HG02798 (cell line): ENCODE measurements around the gene PIN1.

Source experiments
- ATAC-seq: cut with Tn5 transposase; IDR thresholded peaks from one replicate; pipeline ENCODE4 v1.9.1; 2021; ENCODE audit warnings: mild to moderate bottlenecking; ENCODE audit not compliant: unreplicated experiment, poor library complexity

Gene PIN1

GRCh38 chr19:9850235-9850959, 15.3 kb downstream of the PIN1 start:
- ATAC-seq: no peak

- ATAC-seq: no peak
These were observed 19.2 kb downstream of the PIN1 start for GRCh38 chr19:9854282-9854846.

GRCh38 chr19:9856609-9857008, 21.5 kb downstream of the PIN1 start:
- ATAC-seq: no peak

DNA sequence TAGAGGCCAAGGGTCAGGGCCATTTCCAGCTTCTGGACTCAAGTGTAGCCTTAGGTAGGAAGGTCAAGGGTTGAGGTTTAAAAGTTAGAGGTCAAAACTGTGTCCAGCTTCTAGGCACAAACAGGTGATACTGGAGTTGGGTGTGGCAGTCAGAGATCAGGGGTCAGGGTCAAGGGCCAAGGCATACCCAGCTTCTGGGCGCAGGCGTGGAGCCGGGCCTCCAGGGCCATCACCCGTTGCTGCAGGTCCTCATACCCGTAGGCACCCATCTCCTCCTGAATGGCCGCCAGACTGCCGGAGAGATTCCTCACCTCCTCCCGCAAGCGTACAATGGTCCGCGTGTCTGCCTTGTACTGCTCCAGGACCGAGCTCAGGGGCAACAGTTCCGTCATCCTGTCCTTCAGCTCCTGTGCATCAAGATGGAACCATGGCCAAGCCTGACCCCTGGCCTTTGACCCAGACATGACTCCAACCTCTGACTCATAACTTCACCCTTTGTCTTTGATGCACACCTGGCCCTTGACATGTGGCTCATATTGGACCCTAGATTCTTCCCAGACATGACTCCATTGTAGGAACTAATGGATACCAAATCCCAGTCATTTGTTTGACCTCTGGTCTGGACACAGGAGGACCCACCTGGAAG, 22.1 kb downstream of the PIN1 start:
- no peak for ATAC-seq

DNA sequence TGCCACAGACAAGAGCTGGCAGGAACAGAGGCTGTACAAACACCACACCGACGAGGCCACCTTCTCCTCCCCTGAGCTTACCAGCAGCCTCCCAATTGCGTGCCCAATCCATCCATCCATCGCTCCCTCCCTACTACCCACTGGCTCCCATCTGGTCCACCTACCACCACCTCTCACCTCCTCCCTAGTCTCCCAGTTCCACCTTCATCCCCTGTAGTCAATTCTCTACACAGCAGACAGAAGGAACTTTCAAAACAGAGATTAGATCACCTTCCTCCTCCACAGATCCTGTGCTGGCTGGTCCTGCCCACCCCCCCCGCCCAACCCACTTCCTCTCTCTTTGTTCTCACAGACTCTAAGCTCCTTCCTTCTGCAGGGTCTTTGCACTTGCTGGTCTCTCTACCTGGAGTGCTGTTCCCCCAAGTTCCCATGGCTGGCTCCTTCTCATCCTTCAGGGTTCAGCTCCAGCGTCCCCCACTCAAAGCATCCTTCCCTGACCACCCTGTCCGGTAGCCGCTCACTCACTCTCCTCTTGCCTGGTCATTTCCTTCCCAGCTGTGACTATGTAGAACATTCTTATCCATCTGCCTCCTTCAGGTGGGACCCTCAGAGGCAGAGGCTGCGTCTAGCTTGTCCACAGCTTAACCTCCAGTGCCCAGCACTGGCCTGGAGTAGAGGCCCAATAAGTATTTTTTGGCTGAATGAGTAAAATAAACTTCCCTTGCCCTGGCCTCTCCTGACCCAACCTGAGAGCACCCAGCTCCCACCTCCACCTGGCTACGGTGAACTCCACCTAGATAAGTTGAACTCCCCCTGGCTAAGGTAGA, 23.0 kb downstream of the PIN1 start:
- no peak for ATAC-seq

DNA sequence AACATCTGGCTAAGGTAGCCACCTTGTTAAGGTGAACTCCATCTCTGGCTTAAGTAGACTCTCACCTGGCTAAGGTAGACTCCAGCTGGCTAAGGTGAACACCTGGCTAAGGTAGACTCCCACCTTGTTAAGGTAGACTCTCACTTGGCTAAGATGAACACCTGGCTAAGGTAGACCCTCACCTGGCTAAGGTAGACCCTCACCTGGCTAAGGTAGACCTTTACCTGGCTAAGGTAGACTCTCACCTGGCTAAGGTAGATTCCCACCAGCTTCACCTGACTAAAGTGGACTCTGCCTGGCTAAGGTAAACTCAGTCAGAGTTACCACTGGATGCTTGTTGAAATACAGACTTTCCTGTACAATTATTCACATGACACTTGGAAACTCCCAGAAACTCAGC, 23.6 kb downstream of the PIN1 start:
- no peak for ATAC-seq

GRCh38 chr19:9860407-9860806, 25.3 kb downstream of the PIN1 start:
- no peak for ATAC-seq

DNA sequence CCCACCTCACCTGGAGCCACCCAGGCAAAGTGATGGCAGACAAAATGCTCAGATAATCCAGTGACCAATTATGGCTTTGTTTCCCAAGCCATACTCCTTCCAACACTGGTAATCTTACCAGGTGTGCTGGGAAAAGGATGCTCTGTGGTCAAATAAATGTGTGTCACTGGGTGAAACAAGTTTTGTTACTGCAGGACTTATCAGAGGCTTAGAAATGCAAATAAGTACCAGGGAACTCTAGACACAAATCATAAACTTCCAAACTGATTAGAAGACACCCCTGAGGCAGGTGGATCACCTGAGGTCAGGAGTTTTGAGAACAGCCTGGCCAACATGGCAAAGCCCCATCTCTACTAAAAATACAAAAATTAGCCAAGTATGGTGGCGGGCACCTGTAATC, 26.4 kb downstream of the PIN1 start:
- no peak for ATAC-seq

- ATAC-seq: no peak
These were observed 27.8 kb downstream of the PIN1 start for GRCh38 chr19:9862938-9863337.

- ATAC-seq: no peak
These were observed 28.6 kb downstream of the PIN1 start for GRCh38 chr19:9863759-9864158.

GRCh38 chr19:9865732-9866501, 30.8 kb downstream of the PIN1 start:
- ATAC-seq: no peak

- no peak for ATAC-seq
These were observed 34.0 kb downstream of the PIN1 start for GRCh38 chr19:9868983-9869617.

DNA sequence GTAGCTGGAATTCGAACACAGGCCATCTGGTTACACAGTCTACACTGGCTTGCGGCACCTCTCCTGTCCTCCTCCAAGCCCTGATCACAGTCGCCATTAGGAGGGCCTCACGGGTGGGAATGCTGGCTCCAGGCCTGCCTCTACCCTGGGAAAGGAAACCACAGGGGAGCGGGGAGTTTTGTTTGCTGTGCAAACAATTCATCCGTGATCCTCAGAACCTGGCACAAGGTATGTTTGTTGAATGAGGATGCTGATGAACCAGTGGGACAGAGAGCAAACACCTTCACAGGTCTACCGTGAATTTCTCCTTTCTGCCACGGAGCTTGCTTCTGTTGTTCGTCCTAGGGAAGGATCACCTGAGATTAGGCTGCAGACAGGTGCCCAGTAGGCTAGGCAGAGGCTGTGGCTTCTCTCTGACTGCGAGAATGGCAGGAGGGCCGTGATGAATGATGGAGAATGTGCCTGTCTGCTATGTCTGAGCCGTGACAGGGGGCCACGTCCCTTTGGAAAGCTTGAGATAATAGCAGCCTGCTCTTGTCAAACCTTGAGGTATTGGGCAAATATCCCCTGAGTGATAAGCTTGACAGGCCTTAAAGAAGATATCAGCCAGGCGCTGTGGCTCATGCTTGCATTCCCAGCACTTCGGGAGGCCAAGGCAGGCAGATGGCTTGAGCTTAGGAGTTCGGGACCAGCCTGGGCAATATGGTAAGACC, 36.7 kb downstream of the PIN1 start:
- ATAC-seq: no peak

- no peak for ATAC-seq
These were observed 37.6 kb downstream of the PIN1 start for GRCh38 chr19:9872618-9873242.

- ATAC-seq: no peak
These were observed 40.0 kb downstream of the PIN1 start for GRCh38 chr19:9875031-9875627.

DNA sequence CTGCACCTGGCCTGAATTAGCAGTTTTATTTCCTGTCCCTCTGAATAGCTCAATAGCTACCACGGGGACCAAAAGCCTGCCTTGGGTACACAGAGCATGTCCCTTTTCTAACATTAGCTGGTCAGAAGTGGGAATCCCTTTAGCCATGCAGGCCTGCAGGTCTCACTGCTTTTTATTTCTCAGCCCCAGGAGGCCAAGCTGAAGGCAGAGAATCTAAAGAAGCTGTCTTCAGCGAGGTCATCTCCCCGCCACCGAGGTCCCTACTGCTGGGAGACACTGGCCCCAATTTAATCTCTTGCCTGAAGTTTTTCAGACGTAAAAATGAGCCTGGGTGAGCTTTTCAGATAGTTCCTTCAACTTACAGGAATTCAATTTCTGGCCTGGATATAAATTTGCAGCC, 40.7 kb downstream of the PIN1 start:
- ATAC-seq: no peak

DNA sequence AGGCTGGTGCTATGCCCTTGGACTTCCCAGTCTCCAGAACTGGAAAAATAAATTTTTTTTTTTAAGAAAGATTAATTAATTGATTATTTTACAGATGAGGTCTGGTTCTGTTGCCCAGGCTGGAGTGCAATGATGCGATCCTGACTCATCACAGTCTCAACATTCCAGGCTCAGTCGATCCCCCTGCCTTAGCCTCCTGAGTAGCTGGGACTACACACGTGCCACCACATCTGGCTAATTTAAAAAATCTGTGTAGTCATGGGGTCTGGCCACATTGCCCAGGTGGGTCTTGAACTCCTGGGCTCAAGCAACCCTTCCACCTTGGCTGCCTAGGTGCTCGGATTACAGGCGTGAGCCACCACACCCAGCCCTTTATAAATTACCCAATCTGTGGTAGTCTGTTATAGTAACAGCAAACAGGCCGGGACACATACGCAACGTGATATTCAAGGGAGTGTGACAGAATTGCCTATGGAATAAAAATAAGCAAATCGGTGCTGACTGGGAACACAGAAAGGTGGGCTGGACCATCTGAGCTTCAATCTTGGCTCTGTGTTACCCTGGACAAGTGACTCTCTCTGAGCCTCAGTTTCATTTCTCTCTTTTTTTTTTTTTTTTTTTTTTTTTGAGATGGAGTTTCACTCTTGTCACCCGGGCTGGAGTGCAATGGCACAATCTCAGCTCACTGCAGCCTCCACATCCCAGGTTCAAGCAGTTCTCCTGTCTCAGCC, 42.8 kb downstream of the PIN1 start:
- no peak for ATAC-seq
